Lung microvascular endothelial cell (primary cell): ENCODE data around the gene LRIT3. TPM values are rescaled to one million over a fixed set of nuclear protein-coding genes. Genes with fewer than 3 reads are reported as not detected.

Experiments used
- DNase-seq, 2 donors: peaks; one replicate each; pipeline versions ENCODE4 v3.0.0 to v3.0.0-alpha.2; 2010; ENCODE audit warnings: low read depth in 2 of 2
- total RNA-seq: library from RNA; depleted of rRNA; stranded (reverse); fragments of >200 nt; gene quantifications from 2 replicates; pipeline ENCODE4 v1.2.1, GENCODE V29; 2014

The LRIT3 gene
- total RNA-seq, 1 donor from 2014 or later: not detected

GRCh38 chr4:109890076-109890475 lies 42.2 kb downstream of the LRIT3 start:
- no peak for DNase-seq

GRCh38 chr4:109902559-109903251 lies 54.8 kb downstream of the LRIT3 start:
- no peak for DNase-seq

- peak in 1 of 2 donors; percentile 52 for DNase-seq
Observed at GRCh38 chr4:109908731-109909130, 60.8 kb downstream of the LRIT3 start.

- no peak for DNase-seq
Observed at GRCh38 chr4:109910256-109910655, 62.3 kb downstream of the LRIT3 start.

- DNase-seq: peak in 1 of 2 donors; percentile 6
Observed at GRCh38 chr4:109912706-109913595, 65.0 kb downstream of the LRIT3 start, which contains the start of gene EGF. TSS of gene EGF (plus strand) at chr4:109912883. CDS start at chr4:109913336, 453 bp downstream.

GRCh38 chr4:109913596-109914241 lies 65.8 kb downstream of the LRIT3 start:
- DNase-seq: no peak

- DNase-seq: no peak
Observed at GRCh38 chr4:109914322-109914721, 66.4 kb downstream of the LRIT3 start.

- no peak for DNase-seq
Observed at GRCh38 chr4:109915385-109916026, 67.6 kb downstream of the LRIT3 start.

- no peak for DNase-seq
Observed at GRCh38 chr4:109916027-109916409, 68.1 kb downstream of the LRIT3 start.

- peak in 1 of 2 donors; percentile 29 for DNase-seq
Observed at GRCh38 chr4:109921384-109921808, 73.5 kb downstream of the LRIT3 start.

Other genes with a start within 250 kb of the LRIT3 start
- gene CASP6, start 144.7 kb upstream of the LRIT3 start, total RNA-seq: 37.3 and 47.5 TPM in 2 replicates
- gene PLA2G12A, start 118.0 kb upstream of the LRIT3 start, total RNA-seq: 5.7 and 7.7 TPM in 2 replicates
- 26.4 and 38.7 TPM in 2 replicates for gene CFI, start 46.1 kb upstream of the LRIT3 start, total RNA-seq
- gene GAR1, start 32.3 kb upstream of the LRIT3 start, total RNA-seq: 2.2 TPM in 2 replicates
- under 0.01 TPM in 1 of 2 replicates, not detected in the other for gene RRH, start 20.1 kb upstream of the LRIT3 start, total RNA-seq
- not detected in 2 replicates for gene EGF, start 64.8 kb downstream of the LRIT3 start, total RNA-seq